ENCODE data around the gene EDAR.

Gene EDAR

GRCh38 chr2:109000738-109001137 lies 11.7 kb upstream of the EDAR start:
- DNase-seq, result no peak

DNA sequence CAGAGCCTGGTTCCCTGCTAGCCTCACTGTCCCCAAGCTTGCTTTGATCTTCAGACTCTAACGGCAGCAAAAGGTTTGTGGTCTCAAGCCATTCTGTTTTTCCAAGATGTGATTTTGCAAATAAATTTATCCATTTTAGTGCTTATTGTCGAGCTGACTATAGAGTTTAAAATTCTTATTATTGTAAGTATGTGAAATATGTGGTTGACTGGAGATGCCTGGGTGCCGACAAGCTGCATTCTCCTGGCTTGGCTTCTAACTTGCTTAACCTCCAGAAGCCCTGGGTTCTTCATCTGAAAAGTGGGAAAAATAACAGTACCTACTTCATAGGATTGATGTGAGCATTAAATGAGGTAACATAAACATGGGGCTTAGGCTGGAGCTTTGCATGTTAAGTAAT lies 9.9 kb upstream of the EDAR start:
- DNase-seq, result no peak

DNA sequence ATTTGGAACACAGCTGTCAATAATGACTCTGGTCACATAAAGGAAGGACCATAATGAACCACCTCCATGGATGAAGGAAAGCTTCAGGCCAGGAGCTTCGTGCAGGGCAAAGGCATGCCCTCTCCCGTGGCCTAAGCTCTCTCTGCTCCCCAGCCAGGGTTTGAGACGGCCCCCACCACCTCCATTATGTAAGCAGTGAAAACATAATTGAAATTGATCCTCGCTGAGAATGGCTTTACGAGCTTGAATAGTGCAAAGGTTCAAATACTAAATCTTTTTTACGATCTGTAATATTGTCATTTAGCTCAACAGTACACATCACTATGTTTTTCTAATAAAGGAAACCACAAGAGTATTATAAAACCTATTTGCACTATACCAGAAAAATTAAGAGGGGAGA lies 5.2 kb upstream of the EDAR start:
- no peak for DNase-seq

- no peak for DNase-seq
Measured at GRCh38 chr2:108993095-108993937, 4.3 kb upstream of the EDAR start.

DNA sequence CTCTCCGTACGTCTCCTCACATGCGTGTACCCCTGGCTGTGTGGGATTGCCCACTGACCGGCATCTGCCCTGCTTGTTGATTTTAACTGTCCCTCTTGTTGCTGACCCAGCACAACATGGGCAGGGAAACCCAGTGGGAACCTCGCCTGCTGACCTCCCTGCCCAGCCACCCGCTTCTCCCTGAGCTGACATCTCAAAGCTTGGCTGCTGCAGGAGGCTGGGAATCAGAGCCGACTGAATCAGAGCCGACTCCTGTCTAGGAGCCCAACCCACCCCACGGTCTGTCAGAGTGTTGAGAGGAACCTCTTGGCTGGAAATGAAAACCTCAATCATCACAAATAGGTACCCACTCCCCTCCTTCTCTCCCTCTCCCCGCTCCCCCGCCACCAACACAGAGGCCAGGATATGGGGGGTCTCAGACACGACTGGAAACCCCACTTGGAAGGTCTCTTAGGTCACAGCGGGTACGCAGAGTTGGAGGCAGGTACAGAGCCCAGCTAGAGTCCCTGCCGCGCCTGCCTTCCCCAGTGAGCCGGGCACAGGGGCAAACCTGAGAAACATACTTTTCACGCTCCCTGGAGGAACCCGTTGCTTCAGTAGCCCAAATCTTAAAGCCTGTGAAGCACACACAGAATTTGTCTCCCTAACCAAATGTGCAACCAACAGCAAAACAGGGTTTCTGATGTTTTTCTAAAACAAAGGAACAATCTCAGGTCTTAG lies 784 bp downstream of the EDAR start:
- no peak for DNase-seq

DNA sequence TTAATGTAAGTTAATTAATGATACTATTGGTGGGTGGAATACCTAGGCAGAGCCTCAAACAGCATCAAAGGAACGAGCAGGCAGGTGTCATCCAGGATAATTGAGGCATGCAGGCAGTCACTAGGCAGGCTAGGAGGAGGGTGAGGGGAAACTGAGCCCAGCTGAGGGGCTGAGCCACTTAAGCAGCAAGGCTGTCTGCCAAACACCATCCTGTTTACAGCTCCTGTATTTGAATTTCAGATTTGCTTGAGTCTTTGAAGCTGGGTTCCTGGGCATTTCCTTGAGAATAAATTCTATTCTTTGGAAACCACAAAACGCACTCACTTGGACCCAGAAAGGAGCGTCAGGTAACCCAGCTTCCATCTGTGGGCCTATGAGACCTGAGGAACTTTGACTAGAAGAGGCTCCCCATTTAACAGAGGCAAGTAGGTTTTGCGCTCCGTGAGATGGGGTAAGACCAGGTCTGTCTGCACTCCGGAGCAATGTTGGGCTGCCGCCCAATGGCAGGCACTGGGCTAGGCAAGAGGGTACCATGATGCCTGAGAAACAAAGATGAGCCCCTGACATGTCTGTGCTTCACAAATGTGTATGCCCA lies 2.0 kb downstream of the EDAR start:
- no peak for DNase-seq

- DNase-seq, result no peak
Measured at GRCh38 chr2:108983610-108984009, 5.4 kb downstream of the EDAR start.

- DNase-seq, result no peak
Measured at GRCh38 chr2:108983061-108983460, 6.0 kb downstream of the EDAR start.

DNA sequence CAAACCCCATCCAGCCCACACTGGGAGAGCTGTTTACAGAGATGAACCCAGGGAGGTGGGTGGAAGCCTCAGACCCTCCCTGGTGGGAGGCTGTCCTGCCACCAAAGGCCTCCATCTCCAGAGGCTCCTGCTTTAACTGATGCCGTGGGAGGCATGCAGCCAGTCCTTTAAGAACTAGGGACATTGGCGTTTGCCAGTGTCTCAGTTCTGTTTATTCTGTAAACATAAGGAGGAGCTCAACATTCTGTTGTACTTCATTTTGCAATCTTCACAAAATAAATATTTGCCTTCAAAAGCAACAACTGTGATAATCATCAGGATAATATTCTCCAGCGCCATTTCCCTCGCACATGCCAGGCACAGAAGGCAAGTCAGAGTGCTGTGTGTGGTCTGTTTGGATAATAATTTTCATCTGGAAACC lies 6.8 kb downstream of the EDAR start:
- no peak for DNase-seq

DNA sequence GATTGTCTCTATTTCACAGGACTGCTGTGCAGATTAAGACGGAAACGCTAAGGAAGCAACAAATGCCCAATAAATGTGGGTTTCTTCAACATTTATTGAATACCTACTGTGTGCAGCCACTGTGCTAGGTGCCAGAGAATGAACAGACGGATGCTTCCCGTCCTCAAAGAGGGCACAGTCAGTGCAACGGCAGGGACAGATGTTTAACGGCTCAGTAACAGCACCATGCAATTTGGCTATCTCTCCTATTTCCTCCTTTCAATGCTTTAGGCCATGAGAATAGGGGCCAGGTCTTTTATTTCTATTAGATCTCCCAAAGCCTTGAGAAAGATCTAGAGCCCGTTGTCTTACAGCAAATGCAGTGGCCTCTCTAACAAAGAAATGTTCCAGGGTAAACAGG lies 7.2 kb downstream of the EDAR start:
- DNase-seq, result no peak

DNA sequence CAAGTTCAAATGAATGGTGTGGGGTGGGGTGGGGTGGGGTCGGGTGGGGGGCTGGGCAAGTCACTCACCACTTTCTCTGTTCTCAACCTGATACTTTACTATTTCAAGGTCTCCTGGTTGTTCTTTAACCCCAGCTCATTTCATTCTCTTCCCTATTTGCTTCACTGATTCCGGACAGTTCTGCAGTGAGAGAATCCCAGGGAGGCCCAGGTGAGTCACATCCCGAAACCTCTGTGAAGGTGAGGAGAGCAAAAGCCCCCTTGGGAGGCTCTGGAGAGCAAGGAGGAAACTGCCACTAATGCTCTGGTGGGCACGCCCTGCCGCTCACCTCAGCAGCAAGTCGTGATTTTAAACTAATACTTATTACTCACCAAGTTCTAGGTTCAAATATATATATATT lies 8.9 kb downstream of the EDAR start:
- DNase-seq, result no peak

DNA sequence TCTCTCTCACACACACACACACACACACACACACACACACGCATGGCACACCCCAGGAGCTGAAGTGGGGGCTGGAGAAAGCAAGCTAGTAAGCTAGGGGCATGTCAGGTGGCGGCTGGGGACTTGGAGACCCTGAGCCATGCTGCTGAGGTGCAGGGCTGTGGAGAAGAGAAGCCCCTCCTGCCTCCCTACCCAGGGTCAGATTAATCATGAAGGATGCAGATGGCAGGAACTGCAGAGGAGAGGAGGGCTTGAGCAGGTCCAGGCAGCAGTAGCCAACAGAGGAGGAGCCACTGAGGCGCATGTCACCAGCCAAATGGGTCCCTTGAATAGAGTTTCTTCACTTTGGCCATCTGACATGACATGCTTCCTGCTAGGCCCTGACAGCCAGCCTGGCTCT lies 9.6 kb downstream of the EDAR start:
- no peak for DNase-seq

- DNase-seq, result no peak
Measured at GRCh38 chr2:108978709-108979111, 10.3 kb downstream of the EDAR start.

- DNase-seq, result no peak
Measured at GRCh38 chr2:108975613-108976435, 13.2 kb downstream of the EDAR start.

GRCh38 chr2:108974674-108975073 lies 14.3 kb downstream of the EDAR start:
- no peak for DNase-seq

GRCh38 chr2:108972663-108973062 lies 16.4 kb downstream of the EDAR start:
- DNase-seq, result no peak

GRCh38 chr2:108971661-108972566 lies 17.1 kb downstream of the EDAR start:
- DNase-seq, result no peak

- DNase-seq, result no peak
Measured at GRCh38 chr2:108970369-108970768, 18.7 kb downstream of the EDAR start.

- DNase-seq, result no peak
Measured at GRCh38 chr2:108969856-108970255, 19.2 kb downstream of the EDAR start.

DNA sequence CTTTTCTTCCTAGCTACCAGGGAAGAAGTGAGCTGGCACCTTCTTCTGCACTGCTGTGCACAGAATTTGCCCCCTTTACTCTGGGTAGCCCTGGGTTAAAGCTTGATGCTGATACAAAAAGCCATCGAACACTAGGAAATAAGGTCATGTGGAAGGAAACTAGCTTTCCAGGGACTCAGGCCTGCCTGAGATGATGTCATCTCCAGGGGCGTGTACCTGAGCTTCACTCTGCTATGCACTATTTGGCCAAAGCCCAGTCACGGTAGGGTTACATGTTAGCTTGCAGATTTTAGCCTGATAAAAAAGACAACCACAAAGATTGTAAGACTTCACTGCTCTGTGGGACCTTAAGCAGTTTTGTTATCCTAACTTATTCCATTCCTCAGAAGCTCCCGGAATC lies 20.4 kb downstream of the EDAR start:
- no peak for DNase-seq

DNA sequence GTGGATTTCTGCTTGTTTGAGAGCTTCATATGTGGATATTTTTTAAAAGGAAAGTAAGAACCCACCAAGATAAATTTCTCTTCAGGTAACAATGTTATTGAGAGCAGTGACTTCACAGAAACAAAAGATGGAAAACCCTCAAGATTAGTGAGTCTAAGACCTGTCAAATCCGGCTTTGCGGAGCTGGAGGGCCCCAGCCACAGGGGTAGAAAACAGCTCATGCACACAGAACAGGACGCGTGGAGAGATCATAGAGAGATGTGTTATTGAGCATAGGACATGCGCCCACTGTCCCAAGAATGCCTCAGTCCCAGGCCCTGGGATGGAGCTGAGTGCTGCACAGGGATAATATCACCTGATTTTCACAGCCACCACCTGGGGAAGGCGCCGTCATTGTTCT lies 21.3 kb downstream of the EDAR start:
- no peak for DNase-seq
